HEK293 (cell line): Measurements from ENCODE around the gene PARP9.

Experiments
- CTCF ChIA-PET: fragments of 350-600 bp; formaldehyde crosslinking; extraction: SDS; loops from one replicate; lab custom pipeline; 2021; ENCODE audit warnings: antibody characterized with exemption; lab: Yijun Ruan, JAX
- POLR2A ChIA-PET: fragments of 300-600 bp; formaldehyde crosslinking; extraction: SDS; loops from one replicate; lab custom pipeline; 2020; ENCODE audit warnings: antibody characterized with exemption, inconsistent platforms; lab: Yijun Ruan, JAX
- H3K27ac ChIP-seq: fragments of 200-500 bp; sonication (Bioruptor generic); 2 replicates; pipeline ENCODE4 v1.5.1; 2014; ENCODE audit warnings: low read depth, low read length, control low read depth, inconsistent platforms; ENCODE audit errors: extremely low read depth
- H3K36me3 ChIP-seq, 2 experiments: fragments of 200-500 bp in 1 of 2; sonication (Bioruptor generic) in 1 of 2; 1 replicate in 1 of 2; 2 replicates in 1 of 2; pipeline ENCODE4 v1.5.1; 2014 to 2017; ENCODE audit warnings: inconsistent platforms in 2 of 2, low read length in 2 of 2; ENCODE audit not compliant: control insufficient read depth in 2 of 2, insufficient read depth in 1 of 2
- H3K4me1 ChIP-seq: fragments of 200-500 bp; sonication (Bioruptor generic); 2 replicates; pipeline ENCODE4 v1.5.1; 2014; ENCODE audit warnings: mild to moderate bottlenecking, low read length, inconsistent platforms; ENCODE audit not compliant: control insufficient read depth, insufficient read depth
- H3K4me3 ChIP-seq: 2 replicates; pipeline ENCODE4 v1.5.1; 2011; ENCODE audit warnings: low read depth, mild to moderate bottlenecking, control low read depth, low read length, moderate library complexity
- H3K9me3 ChIP-seq: fragments of 200-500 bp; sonication (Bioruptor generic); 2 replicates; pipeline ENCODE4 v1.5.1; 2014; ENCODE audit warnings: low read depth, low read length, inconsistent platforms; ENCODE audit not compliant: control insufficient read depth, insufficient read depth
- ATF2 ChIP-seq: fragments of 450-650 bp; formaldehyde crosslinking; IDR thresholded peaks from 2 replicates; pipeline ENCODE4 v1.5.1; 2016; ENCODE audit warnings: missing biosample characterization, missing genetic modification characterization, low read depth
- MZF1 ChIP-seq: fragments of 450-650 bp; formaldehyde crosslinking; IDR thresholded peaks from 2 replicates; pipeline ENCODE4 v1.5.1; 2017; ENCODE audit warnings: missing biosample characterization, missing genetic modification characterization, borderline replicate concordance
- OSR2 ChIP-seq: fragments of 450-650 bp; formaldehyde crosslinking; IDR thresholded peaks from 2 replicates; pipeline ENCODE4 v1.5.1; 2016; ENCODE audit warnings: missing biosample characterization, missing genetic modification characterization
- PRDM1 ChIP-seq: fragments of 450-650 bp; formaldehyde crosslinking; IDR thresholded peaks from 2 replicates; pipeline ENCODE4; 2016; ENCODE audit warnings: missing biosample characterization, missing genetic modification characterization
- SCRT2 ChIP-seq: fragments of 450-650 bp; formaldehyde crosslinking; IDR thresholded peaks from 2 replicates; pipeline ENCODE4 v1.5.1; 2016; ENCODE audit warnings: missing biosample characterization, missing genetic modification characterization
- SETDB1 ChIP-seq: IDR thresholded peaks from one replicate; pipeline ENCODE4 v1.6.1; 2017; ENCODE audit warnings: mild to moderate bottlenecking, low read length, moderate library complexity, mixed read lengths; ENCODE audit not compliant: insufficient read length
- ZNF112 ChIP-seq: fragments of 450-650 bp; formaldehyde crosslinking; IDR thresholded peaks from 2 replicates; pipeline ENCODE4 v1.5.0; 2017; ENCODE audit warnings: missing biosample characterization, missing genetic modification characterization
- ZNF121 ChIP-seq: fragments of 450-650 bp; formaldehyde crosslinking; IDR thresholded peaks from 2 replicates; pipeline ENCODE4 v1.5.1; 2016; ENCODE audit warnings: missing biosample characterization, missing genetic modification characterization
- ZNF174 ChIP-seq: fragments of 450-650 bp; formaldehyde crosslinking; IDR thresholded peaks from 2 replicates; pipeline ENCODE4 v1.5.0; 2017; ENCODE audit warnings: missing biosample characterization, mild to moderate bottlenecking, missing genetic modification characterization
- ZNF18 ChIP-seq: fragments of 450-650 bp; formaldehyde crosslinking; IDR thresholded peaks from 2 replicates; pipeline ENCODE4 v1.5.1; 2016; ENCODE audit warnings: missing biosample characterization, missing genetic modification characterization
- ZNF184 ChIP-seq: fragments of 450-650 bp; IDR thresholded peaks from 2 replicates; pipeline ENCODE4 v1.5.1; 2018; ENCODE audit warnings: missing biosample characterization, mild to moderate bottlenecking, missing genetic modification characterization
- ZNF211 ChIP-seq: fragments of 450-650 bp; formaldehyde crosslinking; IDR thresholded peaks from 2 replicates; pipeline ENCODE4 v1.5.1; 2016; ENCODE audit warnings: low read depth, missing biosample characterization, missing genetic modification characterization
- ZNF23 ChIP-seq: fragments of 450-650 bp; formaldehyde crosslinking; IDR thresholded peaks from 2 replicates; pipeline ENCODE4 v1.5.1; 2016; ENCODE audit warnings: missing biosample characterization, missing genetic modification characterization, borderline replicate concordance
- ZNF239 ChIP-seq: fragments of 450-650 bp; formaldehyde crosslinking; IDR thresholded peaks from 2 replicates; pipeline ENCODE4 v1.5.1; 2016; ENCODE audit warnings: missing biosample characterization, missing genetic modification characterization
- ZNF248 ChIP-seq: fragments of 450-650 bp; formaldehyde crosslinking; IDR thresholded peaks from 2 replicates; pipeline ENCODE4 v1.5.1; 2017; ENCODE audit warnings: missing biosample characterization, missing genetic modification characterization
- ZNF404 ChIP-seq: fragments of 450-650 bp; formaldehyde crosslinking; IDR thresholded peaks from 2 replicates; pipeline ENCODE4 v1.5.1; 2017; ENCODE audit warnings: missing biosample characterization, missing genetic modification characterization
- ZNF518A ChIP-seq: fragments of 450-650 bp; formaldehyde crosslinking; conservative IDR thresholded peaks from 2 replicates; pipeline ENCODE4 v1.5.1; 2016; ENCODE audit warnings: low read depth, missing biosample characterization, missing genetic modification characterization
- ZNF629 ChIP-seq: fragments of 450-650 bp; formaldehyde crosslinking; IDR thresholded peaks from 2 replicates; pipeline ENCODE4 v1.5.1; 2017; ENCODE audit warnings: missing biosample characterization, missing genetic modification characterization

PARP9 gene

GRCh38 chr3:122612696-122613095, 48.6 kb upstream of the PARP9 start:
- CTCF ChIA-PET, result no interaction called here
- TF ChIP-seq ZNF174 (tag by site-specific recombination) (no peak), SETDB1 (no peak), ZNF23 (tag by site-specific recombination) (no peak), OSR2 (tag by site-specific recombination) (no peak), ZNF239 (no peak), ZNF184 (tag by site-specific recombination) (no peak), ZNF629 (tag by site-specific recombination) (no peak), ATF2 (tag by site-specific recombination) (no peak), MZF1 (tag by site-specific recombination) (no peak), ZNF518A (tag by site-specific recombination) (no peak), ZNF404 (tag by site-specific recombination) (no peak), ZNF18 (tag by site-specific recombination) (no peak), ZNF211 (tag by site-specific recombination) (no peak), ZNF121 (tag by site-specific recombination) (no peak), ZNF248 (tag by site-specific recombination) (no peak)
- no peaks in the 10 kb centered on the region for H3K4me1 ChIP-seq
- H3K4me3 ChIP-seq, result no peak overlapping the region
- no peaks in the 10 kb centered on the region for H3K9me3 ChIP-seq
- H3K27ac ChIP-seq, result no peak overlapping the region
- no peaks in the 10 kb centered on the region for H3K36me3 ChIP-seq
- POLR2A ChIA-PET, result no interaction called here

- H3K9me3 ChIP-seq, result no peaks in the 10 kb centered on the region
- H3K4me3 ChIP-seq, result no peak overlapping the region
- TF ChIP-seq ZNF112 (tag by site-specific recombination), result no peak
- TF ChIP-seq PRDM1, result peak; percentile 78
- peak; percentile 46 for TF ChIP-seq SCRT2
- no peaks in the 10 kb centered on the region for H3K36me3 ChIP-seq
- no peak overlapping the region for H3K27ac ChIP-seq
- no peaks in the 10 kb centered on the region for H3K4me1 ChIP-seq
- CTCF ChIA-PET, result interaction anchor here (0.5 to 0.6 kb wide), 3 partner anchors 203 to 304 kb away, joined by 3 to 4 read pairs (median 3); no protein-coding TSS in a partner anchor
- POLR2A ChIA-PET, result no interaction called here
Observed at GRCh38 chr3:122609798-122610559, 45.9 kb upstream of the PARP9 start.
